Suprapubic skin (tissue), 4 donors: Measurements from ENCODE around the gene LINGO1. TPM values are rescaled to one million over a fixed set of nuclear protein-coding genes. Genes with fewer than 3 reads are reported as not detected.

ENCODE experiments used
- DNase-seq, 2 donors: peaks; one replicate each; pipeline ENCODE4 v3.0.0-alpha.2; 2019; ENCODE audit warnings: low spot score in 2 of 2
- H3K27ac ChIP-seq: fragments of 200-600 bp; sonication (generic); one replicate; pipeline ENCODE4 v1.5.1; 2019
- H3K27me3 ChIP-seq: fragments of 200-600 bp; sonication (generic); one replicate; pipeline ENCODE4 v1.5.1; 2019
- H3K36me3 ChIP-seq: fragments of 200-600 bp; sonication (generic); one replicate; pipeline ENCODE4 v1.5.1; 2019
- H3K4me1 ChIP-seq: fragments of 200-600 bp; sonication (generic); one replicate; pipeline ENCODE4 v1.5.1; 2019
- H3K4me3 ChIP-seq: fragments of 200-600 bp; sonication (generic); one replicate; pipeline ENCODE4 v1.5.1; 2019; ENCODE audit warnings: mild to moderate bottlenecking
- H3K9me3 ChIP-seq: fragments of 200-600 bp; sonication (generic); one replicate; pipeline ENCODE4 v1.5.1; 2019
- CTCF ChIP-seq, 2 donors: fragments of 200-600 bp in 1 of 2; fragments of 450-650 bp in 1 of 2; sonication (generic) in 1 of 2; IDR thresholded peaks; one replicate each; pipeline ENCODE4 v1.5.1; 2016 to 2019; ENCODE audit warnings: antibody characterized with exemption in 2 of 2, mild to moderate bottlenecking in 1 of 2, moderate library complexity in 1 of 2
- EP300 ChIP-seq: sonication (generic); formaldehyde crosslinking; IDR thresholded peaks from one replicate; pipeline ENCODE4 v1.6.1; 2017; ENCODE audit warnings: antibody characterized with exemption
- POLR2A ChIP-seq, 2 donors: fragments of 450-650 bp; IDR thresholded peaks; one replicate each; pipeline ENCODE4 v1.6.1; 2017; ENCODE audit warnings: antibody characterized with exemption in 2 of 2, mild to moderate bottlenecking in 2 of 2, moderate library complexity in 2 of 2
- POLR2AphosphoS5 ChIP-seq, 3 donors: sonication (generic); formaldehyde crosslinking; IDR thresholded peaks; one replicate each; pipeline ENCODE4 v1.6.1; 2017; ENCODE audit warnings: antibody characterized with exemption in 3 of 3
- WGBS: methylation state at CpG from one replicate; pipeline ENCODE4 v1.1.5; 2018; 5-methylcytosine and 5-hydroxymethylcytosine counted together
- total RNA-seq, 4 donors: library from RNA; depleted of rRNA; stranded (reverse); fragments of >200 nt; gene quantifications; one replicate each; pipeline ENCODE4 v1.1.0, GENCODE V29; 2016

Gene LINGO1
- total RNA-seq, 4 donors from 2014 or later: 2.7 to 12.5 (median 4.9) TPM

- Histone ChIP-seq H3K36me3 (no peaks in the 10 kb centered on the region), H3K4me3 (no peak overlapping the region), H3K27me3 (peaks cover 15% of the 10 kb centered on the region), H3K9me3 (no peaks in the 10 kb centered on the region), H3K4me1 (peaks cover 8% of the 10 kb centered on the region), H3K27ac (no peak overlapping the region)
- DNase-seq: no peak
- 63% methylated on average over 4 of the region's 18 CpGs for WGBS
- no peak for TF ChIP-seq POLR2A (IDR thresholded peaks at IDR 0.05)
- TF ChIP-seq POLR2AphosphoS5 (IDR thresholded peaks at IDR 0.05): no peak
- no peak for TF ChIP-seq CTCF (IDR thresholded peaks at IDR 0.05)
- no peak for TF ChIP-seq EP300
Measured at GRCh38 chr15:77581896-77582569, 50.7 kb downstream of the LINGO1 start.

GRCh38 chr15:77580996-77581682 is 51.6 kb downstream of the LINGO1 start:
- no peak for DNase-seq
- H3K36me3 ChIP-seq: no peaks in the 10 kb centered on the region
- H3K4me3 ChIP-seq: no peak overlapping the region
- 58% methylated on average over 16 of the region's 16 CpGs for WGBS
- H3K27ac ChIP-seq: no peak overlapping the region
- peaks cover 8% of the 10 kb centered on the region for H3K4me1 ChIP-seq
- no peak for TF ChIP-seq CTCF (IDR thresholded peaks at IDR 0.05)
- TF ChIP-seq EP300: no peak
- no peak for TF ChIP-seq POLR2A (IDR thresholded peaks at IDR 0.05)
- no peak for TF ChIP-seq POLR2AphosphoS5 (IDR thresholded peaks at IDR 0.05)
- H3K9me3 ChIP-seq: no peaks in the 10 kb centered on the region
- peaks cover 18% of the 10 kb centered on the region for H3K27me3 ChIP-seq

GRCh38 chr15:77579498-77580188 is 53.1 kb downstream of the LINGO1 start:
- DNase-seq: no peak
- H3K36me3 ChIP-seq: no peaks in the 10 kb centered on the region
- peaks cover 16% of the 10 kb centered on the region for H3K27me3 ChIP-seq
- no peaks in the 10 kb centered on the region for H3K9me3 ChIP-seq
- 94% methylated on average over 10 of the region's 13 CpGs for WGBS
- H3K4me1 ChIP-seq: peaks cover 8% of the 10 kb centered on the region
- H3K27ac ChIP-seq: no peak overlapping the region
- H3K4me3 ChIP-seq: no peak overlapping the region
- no peak for TF ChIP-seq POLR2A (IDR thresholded peaks at IDR 0.05)
- no peak for TF ChIP-seq POLR2AphosphoS5 (IDR thresholded peaks at IDR 0.05)
- no peak for TF ChIP-seq CTCF (IDR thresholded peaks at IDR 0.05)
- no peak for TF ChIP-seq EP300

- WGBS: 91% methylated on average over 15 of the region's 15 CpGs
- H3K27ac ChIP-seq: no peak overlapping the region
- H3K36me3 ChIP-seq: no peaks in the 10 kb centered on the region
- no peak for DNase-seq
- H3K27me3 ChIP-seq: peaks cover 10% of the 10 kb centered on the region
- H3K4me1 ChIP-seq: peaks cover 8% of the 10 kb centered on the region
- H3K4me3 ChIP-seq: no peak overlapping the region
- no peak for TF ChIP-seq POLR2AphosphoS5 (IDR thresholded peaks at IDR 0.05)
- TF ChIP-seq POLR2A (IDR thresholded peaks at IDR 0.05): no peak
- no peak for TF ChIP-seq CTCF (IDR thresholded peaks at IDR 0.05)
- TF ChIP-seq EP300: no peak
- no peaks in the 10 kb centered on the region for H3K9me3 ChIP-seq
Measured at GRCh38 chr15:77578641-77579372, 53.9 kb downstream of the LINGO1 start.
